Osteocyte (in vitro differentiated cells): Measurements from ENCODE around the gene CAB39L. TPM values are rescaled to one million over a fixed set of nuclear protein-coding genes. Genes with fewer than 3 reads are reported as not detected.

Experiments
- DNase-seq: peaks from one replicate; pipeline ENCODE4 v3.0.0; 2021; ENCODE audit warnings: mixed read lengths; ENCODE audit not compliant: unreplicated experiment; ENCODE audit errors: extremely low spot score
- H3K27ac Mint-ChIP-seq: one replicate; pipeline ENCODE4 v1.8.0; 2021; ENCODE audit warnings: mild to moderate bottlenecking, mixed read lengths; ENCODE audit not compliant: unreplicated experiment
- H3K27me3 Mint-ChIP-seq: one replicate; pipeline ENCODE4 v1.8.0; 2021; ENCODE audit warnings: mixed read lengths; ENCODE audit not compliant: unreplicated experiment
- H3K36me3 Mint-ChIP-seq: one replicate; pipeline ENCODE4 v1.8.0; 2021; ENCODE audit warnings: mixed read lengths; ENCODE audit not compliant: unreplicated experiment
- H3K4me1 Mint-ChIP-seq: one replicate; pipeline ENCODE4 v1.8.0; 2021; ENCODE audit warnings: mixed read lengths; ENCODE audit not compliant: unreplicated experiment
- H3K4me3 Mint-ChIP-seq: one replicate; pipeline ENCODE4 v1.8.0; 2021; ENCODE audit warnings: mild to moderate bottlenecking, moderate library complexity, mixed read lengths; ENCODE audit not compliant: unreplicated experiment
- H3K9me3 Mint-ChIP-seq: one replicate; pipeline ENCODE4 v1.8.0; 2021; ENCODE audit warnings: mixed read lengths; ENCODE audit not compliant: unreplicated experiment
- CTCF ChIP-seq: fragments of 200-600 bp; sonication (generic); IDR thresholded peaks from 2 replicates; pipeline ENCODE4 v1.5.0; 2021; ENCODE audit warnings: antibody characterized with exemption, mild to moderate bottlenecking, moderate library complexity
- total RNA-seq: library from RNA; stranded (reverse); gene quantifications from 2 replicates; pipeline ENCODE4 v1.2.1, GENCODE V29; 2021

The CAB39L gene
- total RNA-seq, 1 donor from 2014 or later: 8.3 TPM

- DNase-seq: no peak
- peaks cover 44% of the 10 kb centered on the region for H3K4me1 Mint-ChIP-seq
- H3K36me3 Mint-ChIP-seq: no peaks in the 10 kb centered on the region
- no peak for TF ChIP-seq CTCF
- no peaks in the 10 kb centered on the region for H3K9me3 Mint-ChIP-seq
- no peak overlapping the region for H3K4me3 Mint-ChIP-seq
- no peak overlapping the region for H3K27ac Mint-ChIP-seq
- no peaks in the 10 kb centered on the region for H3K27me3 Mint-ChIP-seq
Measured at GRCh38 chr13:49311816-49312215, 132.0 kb downstream of the CAB39L start.

GRCh38 chr13:49310251-49310650, 133.6 kb downstream of the CAB39L start:
- H3K36me3 Mint-ChIP-seq: no peaks in the 10 kb centered on the region
- no peak overlapping the region for H3K27ac Mint-ChIP-seq
- no peaks in the 10 kb centered on the region for H3K27me3 Mint-ChIP-seq
- no peak overlapping the region for H3K4me3 Mint-ChIP-seq
- DNase-seq: no peak
- peaks cover 39% of the 10 kb centered on the region for H3K4me1 Mint-ChIP-seq
- TF ChIP-seq CTCF: no peak
- H3K9me3 Mint-ChIP-seq: no peaks in the 10 kb centered on the region

DNA sequence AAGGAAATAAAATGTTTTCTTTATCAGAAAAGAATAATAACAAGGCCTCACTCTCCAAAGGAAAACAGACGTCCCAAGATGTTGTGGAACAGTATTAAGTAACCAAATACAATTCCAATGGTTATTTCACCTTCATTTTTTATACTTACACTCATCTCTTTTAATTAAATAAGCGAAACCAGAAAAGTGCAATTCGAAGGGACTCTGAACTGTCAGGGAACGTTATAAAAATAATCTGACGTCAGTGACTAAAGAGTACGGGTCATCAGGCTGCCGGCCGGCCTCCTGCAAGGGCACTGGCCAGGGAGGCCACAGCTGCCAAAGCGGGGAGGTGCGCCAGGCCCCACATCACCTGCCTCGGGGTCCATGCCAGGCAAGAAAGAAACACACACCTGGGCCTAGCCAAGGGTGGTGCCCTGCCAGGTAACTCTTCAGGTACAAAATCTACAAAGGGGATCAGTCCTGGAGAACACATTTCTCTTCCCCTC, 134.9 kb downstream of the CAB39L start:
- no peak overlapping the region for H3K4me3 Mint-ChIP-seq
- no peak for DNase-seq
- H3K4me1 Mint-ChIP-seq: peaks cover 33% of the 10 kb centered on the region
- no peaks in the 10 kb centered on the region for H3K27me3 Mint-ChIP-seq
- no peak for TF ChIP-seq CTCF
- peak overlapping the region; percentile 88 for H3K27ac Mint-ChIP-seq
- H3K36me3 Mint-ChIP-seq: no peaks in the 10 kb centered on the region
- H3K9me3 Mint-ChIP-seq: no peaks in the 10 kb centered on the region

GRCh38 chr13:49308097-49308875, 135.6 kb downstream of the CAB39L start:
- peaks cover 27% of the 10 kb centered on the region for H3K4me1 Mint-ChIP-seq
- no peaks in the 10 kb centered on the region for H3K27me3 Mint-ChIP-seq
- no peak for TF ChIP-seq CTCF
- no peak overlapping the region for H3K4me3 Mint-ChIP-seq
- no peak for DNase-seq
- no peaks in the 10 kb centered on the region for H3K36me3 Mint-ChIP-seq
- peak overlapping the region; percentile 88 for H3K27ac Mint-ChIP-seq
- no peaks in the 10 kb centered on the region for H3K9me3 Mint-ChIP-seq

- H3K4me1 Mint-ChIP-seq: peaks cover 28% of the 10 kb centered on the region
- H3K27me3 Mint-ChIP-seq: no peaks in the 10 kb centered on the region
- H3K27ac Mint-ChIP-seq: peak overlapping the region; percentile 88
- DNase-seq: no peak
- no peak for TF ChIP-seq CTCF
- no peaks in the 10 kb centered on the region for H3K36me3 Mint-ChIP-seq
- H3K9me3 Mint-ChIP-seq: no peaks in the 10 kb centered on the region
- H3K4me3 Mint-ChIP-seq: no peak overlapping the region
Measured at GRCh38 chr13:49307365-49307764, 136.5 kb downstream of the CAB39L start.
